Liver (tissue), 9 donors: ENCODE data around the gene GNG12. TPM values are rescaled to one million over a fixed set of nuclear protein-coding genes. Genes with fewer than 3 reads are reported as not detected.

ENCODE experiments used
- DNase-seq: peaks from one replicate; pipeline ENCODE4 v3.0.0-alpha.2; 2017; ENCODE audit warnings: low spot score
- H3K27ac ChIP-seq, 2 donors: one replicate each; pipeline ENCODE4 v1.7.0; 2013; ENCODE audit warnings: inconsistent platforms in 2 of 2, low read length in 2 of 2, control low read depth in 1 of 2, low read depth in 1 of 2, mild to moderate bottlenecking in 1 of 2
- H3K27me3 ChIP-seq, 4 donors: one replicate each; pipeline versions ENCODE4 v1.6.1 to v1.7.0; 2013; ENCODE audit warnings: low read length in 3 of 4, inconsistent platforms in 1 of 4, mild to moderate bottlenecking in 1 of 4, moderate library complexity in 1 of 4; ENCODE audit not compliant: control insufficient read depth in 4 of 4, insufficient read depth in 4 of 4
- H3K36me3 ChIP-seq, 4 donors: one replicate each; pipeline versions ENCODE4 v1.6.1 to v1.7.0; 2013; ENCODE audit warnings: low read length in 3 of 4, mild to moderate bottlenecking in 3 of 4, low read depth in 1 of 4, moderate library complexity in 1 of 4; ENCODE audit not compliant: control insufficient read depth in 4 of 4, insufficient read depth in 3 of 4
- H3K4me1 ChIP-seq, 4 donors: one replicate each; pipeline versions ENCODE4 v1.6.1 to v1.7.0; 2013; ENCODE audit warnings: low read length in 3 of 4, mild to moderate bottlenecking in 3 of 4, moderate library complexity in 1 of 4; ENCODE audit not compliant: control insufficient read depth in 4 of 4, insufficient read depth in 4 of 4
- H3K4me3 ChIP-seq, 3 donors: one replicate each; pipeline versions ENCODE4 v1.6.1 to v1.7.0; 2013; ENCODE audit warnings: low read length in 3 of 3, control low read depth in 1 of 3, low read depth in 1 of 3, mild to moderate bottlenecking in 1 of 3
- H3K9ac ChIP-seq, 2 donors: one replicate each; pipeline ENCODE4 v1.7.0; 2013; ENCODE audit warnings: low read length in 2 of 2, mild to moderate bottlenecking in 2 of 2, moderate library complexity in 2 of 2, control low read depth in 1 of 2, low read depth in 1 of 2
- H3K9me3 ChIP-seq, 4 donors: one replicate each; pipeline versions ENCODE4 v1.6.1 to v1.7.0; 2013; ENCODE audit warnings: low read length in 3 of 4; ENCODE audit not compliant: control insufficient read depth in 4 of 4
- ATF3 ChIP-seq: IDR thresholded peaks from 2 replicates; pipeline ENCODE4 v1.6.1; 2016; ENCODE audit warnings: antibody characterized with exemption
- CTCF ChIP-seq: fragments of 150-350 bp; IDR thresholded peaks from 2 replicates; pipeline ENCODE4 v1.5.1; 2017; ENCODE audit warnings: improper control_type of control experiment, low read depth, low read length; ENCODE audit not compliant: missing input control
- EGR1 ChIP-seq, 2 donors: IDR thresholded peaks; 2 replicates each; pipeline ENCODE4 v1.6.1; 2016 to 2018; ENCODE audit warnings: antibody characterized with exemption in 2 of 2, low read depth in 2 of 2
- FOXA1 ChIP-seq: IDR thresholded peaks from 2 replicates; pipeline ENCODE4 v1.6.1; 2016; ENCODE audit warnings: antibody characterized with exemption
- FOXA2 ChIP-seq: IDR thresholded peaks from 2 replicates; pipeline ENCODE4 v1.6.1; 2016; ENCODE audit warnings: antibody characterized with exemption
- GABPA ChIP-seq, 2 donors: IDR thresholded peaks in 1 of 2; conservative IDR thresholded peaks in 1 of 2; 2 replicates each; pipeline ENCODE4 v1.6.1; 2016; ENCODE audit warnings: antibody characterized with exemption in 2 of 2, mild to moderate bottlenecking in 1 of 2, moderate library complexity in 1 of 2
- HNF4A ChIP-seq, 2 donors: conservative IDR thresholded peaks; 2 replicates each; pipeline ENCODE4 v1.6.1; 2016; ENCODE audit warnings: antibody characterized with exemption in 2 of 2, mild to moderate bottlenecking in 2 of 2
- HNF4G ChIP-seq: IDR thresholded peaks from 2 replicates; pipeline ENCODE4 v1.6.1; 2016; ENCODE audit warnings: antibody characterized with exemption
- JUND ChIP-seq, 2 donors: IDR thresholded peaks; 2 replicates each; pipeline ENCODE4 v1.6.1; 2016; ENCODE audit warnings: antibody characterized with exemption in 2 of 2
- MAX ChIP-seq: IDR thresholded peaks from 2 replicates; pipeline ENCODE4 v1.6.1; 2016; ENCODE audit warnings: antibody characterized with exemption
- NR2F2 ChIP-seq: IDR thresholded peaks from 2 replicates; pipeline ENCODE4 v1.6.1; 2016; ENCODE audit warnings: antibody characterized with exemption
- RAD21 ChIP-seq, 2 donors: IDR thresholded peaks; 2 replicates each; pipeline ENCODE4 v1.6.1; 2016; ENCODE audit warnings: antibody characterized with exemption in 2 of 2, mild to moderate bottlenecking in 2 of 2
- REST ChIP-seq: IDR thresholded peaks from 2 replicates; pipeline ENCODE4 v1.6.1; 2016; ENCODE audit warnings: antibody characterized with exemption, mild to moderate bottlenecking
- RXRA ChIP-seq, 2 donors: IDR thresholded peaks; 2 replicates each; pipeline ENCODE4 v1.6.1; 2017 to 2018; ENCODE audit warnings: antibody characterized with exemption in 2 of 2, mild to moderate bottlenecking in 1 of 2
- SP1 ChIP-seq: IDR thresholded peaks from 2 replicates; pipeline ENCODE4 v1.6.1; 2018; ENCODE audit warnings: antibody characterized with exemption, mild to moderate bottlenecking
- TAF1 ChIP-seq: conservative IDR thresholded peaks from 2 replicates; pipeline ENCODE4 v1.6.1; 2016; ENCODE audit warnings: antibody characterized with exemption, mild to moderate bottlenecking
- YY1 ChIP-seq: IDR thresholded peaks from 2 replicates; pipeline ENCODE4 v1.6.1; 2016; ENCODE audit warnings: antibody characterized with exemption, mild to moderate bottlenecking
- ZBTB33 ChIP-seq: IDR thresholded peaks from 2 replicates; pipeline ENCODE4 v1.6.1; 2016; ENCODE audit warnings: antibody characterized with exemption
- WGBS: extraction: QIAGEN DNeasy Blood & Tissue Kit; methylation state at CpG from one replicate; pipeline ENCODE4 v1.1.7; 2013; 5-methylcytosine and 5-hydroxymethylcytosine counted together
- polyA plus RNA-seq, 2 donors: library from polyadenylated mRNA; stranded (reverse) in 1 of 2; unstranded in 1 of 2; fragments of 200-250 nt in 1 of 2; fragments of >200 nt in 1 of 2; fragmentation: Nextera tagmentation in 1 of 2; extraction: Ambion mirVana in 1 of 2; gene quantifications; one replicate each; pipeline versions ENCODE4 v1.2.1 to v1.2.3, GENCODE V29; 2013 to 2015
- total RNA-seq, 2 donors: library from RNA; depleted of rRNA; stranded (reverse); fragments of >200 nt; gene quantifications; one replicate each; pipeline ENCODE4 v1.2.3, GENCODE V29; 2014
- donor health status: healthy.
- donor health status: healthy.
- donor health status: healthy.
- donor health status: healthy.
- donor health status: healthy.

GNG12 gene
- total and polyA plus RNA-seq, 4 donors, result 15.4 to 26.1 (median 19.7) TPM

GRCh38 chr1:67717876-67718275, 115.4 kb downstream of the GNG12 start:
- Histone ChIP-seq H3K36me3 (no peaks in the 10 kb centered on the region), H3K27me3 (no peaks in the 10 kb centered on the region), H3K9me3 (no peaks in the 10 kb centered on the region), H3K27ac (peak overlapping the region; percentile 19 to 57), H3K4me1 (peaks cover 3 to 33% (median 21%) of the 10 kb centered on the region in 4 donors), H3K9ac (no peak overlapping the region), H3K4me3 (no peak overlapping the region)
- TF ChIP-seq ZBTB33, result no peak
- no peak for TF ChIP-seq CTCF
- TF ChIP-seq ATF3, result no peak
- no peak for TF ChIP-seq TAF1
- TF ChIP-seq NR2F2, result no peak
- no peak for TF ChIP-seq REST
- peak; percentile 60 to 88 for TF ChIP-seq RXRA (IDR thresholded peaks at IDR 0.05)
- TF ChIP-seq EGR1 (IDR thresholded peaks at IDR 0.05; ENCODE audit: low read depth in 2 of 2), result no peak
- peak in 1 of 2 donors; percentile 35 for TF ChIP-seq HNF4A (conservative IDR thresholded peaks at IDR 0.05)
- TF ChIP-seq MAX, result peak; percentile 16
- no peak for TF ChIP-seq YY1
- peak in 1 of 2 donors; percentile 7 for TF ChIP-seq JUND (IDR thresholded peaks at IDR 0.05)
- no peak for TF ChIP-seq SP1
- TF ChIP-seq GABPA (IDR thresholded peaks at IDR 0.05 in 1 of 2, conservative IDR thresholded peaks at IDR 0.05 in 1 of 2), result no peak
- TF ChIP-seq RAD21 (IDR thresholded peaks at IDR 0.05), result no peak
- TF ChIP-seq FOXA2, result no peak
- no peak for TF ChIP-seq FOXA1
- no peak for TF ChIP-seq HNF4G
- no peak for DNase-seq
- 81% methylated on average over 4 of the region's 4 CpGs for WGBS
